Activated CD8-positive, alpha-beta memory T cell treated with anti-CD3 and anti-CD28 coated beads, Interleukin-2, amount 50 U/mL, for 24 hours (primary cell): ENCODE results near the gene MYO6.
"Not testable (repeated sequence)": the region's sequence is repeated elsewhere in the genome, so short reads cannot be mapped to it uniquely, and the experiment has no call there.

ENCODE experiments used
- DNase-seq: peaks from one replicate; pipeline ENCODE4 v3.0.0-alpha.2; 2020; ENCODE audit errors: extremely low read depth

Gene MYO6

DNA sequence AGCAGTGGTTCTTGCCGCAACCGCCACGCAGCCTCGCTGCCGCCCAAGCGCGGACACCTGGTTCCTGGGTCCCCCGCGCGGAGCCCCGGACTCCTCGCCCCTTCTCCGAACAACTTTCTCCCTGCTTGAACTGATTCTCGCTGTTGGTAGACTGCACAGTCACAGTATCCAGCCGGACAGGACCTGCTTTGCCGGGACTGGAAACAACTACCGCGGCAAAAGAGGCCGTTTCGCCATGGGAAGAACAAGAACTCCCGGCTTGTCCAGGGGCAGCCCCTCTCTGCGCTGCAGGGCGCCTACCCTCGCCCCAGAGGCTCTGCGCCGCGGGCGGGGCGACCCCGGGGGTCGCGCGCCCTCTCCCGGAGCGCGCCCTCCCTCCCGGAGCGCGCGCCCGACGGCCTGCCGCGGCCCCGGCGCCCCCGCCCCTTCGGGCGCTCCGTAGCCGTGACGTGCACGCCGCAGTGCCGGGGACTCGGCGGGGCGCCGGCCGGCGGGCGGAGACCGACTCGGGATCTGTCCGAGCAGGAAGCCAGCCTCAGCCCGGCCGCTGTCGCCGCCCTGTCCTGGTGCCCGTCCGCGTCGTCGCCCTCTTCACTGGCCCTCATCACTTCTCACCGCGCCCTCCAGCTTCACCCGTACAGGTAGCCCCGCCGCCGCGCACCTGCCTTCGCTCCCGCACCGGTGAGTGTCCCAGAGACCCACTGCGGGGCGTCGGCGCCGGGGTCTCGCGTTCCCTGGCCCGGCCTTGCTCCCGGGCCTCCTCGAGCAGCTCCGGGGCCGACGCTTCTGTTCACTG lies at the start of gene MYO6:
Gene MYO6 (plus strand): TSS at position 497 of the 796 bp plus-strand sequence. CDS start 68,309 bp downstream, outside the sequence.
- DNase-seq: no peak

GRCh38 chr6:75708334-75708733 lies 40.7 kb upstream of the MYO6 start:
- DNase-seq: not testable (repeated sequence)

DNA sequence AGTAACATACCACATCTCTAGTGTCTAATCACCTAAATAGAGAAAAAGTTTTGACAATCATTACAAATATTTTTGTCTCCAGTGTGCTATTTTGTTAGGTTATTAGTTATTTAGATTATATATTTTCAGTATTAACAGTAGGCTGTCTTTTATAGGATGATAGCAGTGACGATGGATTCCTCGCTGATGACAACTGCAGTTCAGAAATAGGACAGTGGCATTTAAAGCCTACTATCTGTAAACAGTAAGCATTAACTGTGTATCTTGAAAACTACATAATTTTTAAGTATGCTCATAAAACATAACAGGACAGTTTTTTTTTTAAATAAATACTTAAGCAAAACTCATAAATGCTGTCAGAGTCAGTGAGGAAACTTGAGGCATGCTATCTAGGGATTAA lies 37.9 kb upstream of the MYO6 start:
- DNase-seq: no peak

GRCh38 chr6:75719133-75719532 lies 29.9 kb upstream of the MYO6 start:
- DNase-seq: no peak

DNA sequence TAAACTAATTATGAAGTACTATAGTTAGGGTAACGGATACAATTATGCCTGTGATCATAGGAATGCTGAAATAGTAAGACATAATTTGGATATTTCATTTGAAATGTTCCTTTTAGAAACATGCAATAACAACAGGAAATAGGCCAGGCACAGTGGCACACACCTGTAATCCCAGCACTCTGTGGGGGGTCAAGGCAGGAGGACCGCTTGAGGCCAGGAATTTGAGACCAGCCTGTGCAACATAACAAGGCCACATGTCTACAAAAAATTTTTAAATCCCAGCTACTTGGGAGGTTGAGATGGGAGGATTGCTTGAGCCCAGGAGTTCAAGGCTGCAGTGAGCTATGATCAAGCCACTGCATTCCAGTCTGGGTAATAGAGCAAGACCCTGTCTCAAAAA lies 25.7 kb upstream of the MYO6 start:
- no peak for DNase-seq

DNA sequence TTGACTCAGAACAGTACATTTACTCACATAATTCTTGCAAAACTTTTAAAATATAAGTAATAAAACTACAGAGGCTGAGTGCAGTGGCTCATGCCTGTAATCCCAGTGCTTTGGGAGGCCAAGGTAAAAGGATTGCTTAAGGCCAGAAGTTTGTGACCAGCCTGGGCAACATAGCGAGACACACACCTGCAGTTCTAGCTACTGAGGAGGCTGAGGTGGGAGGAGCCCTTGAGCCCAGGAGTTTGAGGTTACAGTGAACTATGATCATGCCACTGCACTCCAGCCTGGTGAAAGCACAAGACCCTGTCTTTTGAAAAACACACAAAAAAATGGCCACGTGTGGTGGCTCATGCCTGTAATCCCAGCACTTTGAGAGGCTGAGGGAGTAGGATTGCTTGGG lies 21.8 kb upstream of the MYO6 start:
- no peak for DNase-seq

DNA sequence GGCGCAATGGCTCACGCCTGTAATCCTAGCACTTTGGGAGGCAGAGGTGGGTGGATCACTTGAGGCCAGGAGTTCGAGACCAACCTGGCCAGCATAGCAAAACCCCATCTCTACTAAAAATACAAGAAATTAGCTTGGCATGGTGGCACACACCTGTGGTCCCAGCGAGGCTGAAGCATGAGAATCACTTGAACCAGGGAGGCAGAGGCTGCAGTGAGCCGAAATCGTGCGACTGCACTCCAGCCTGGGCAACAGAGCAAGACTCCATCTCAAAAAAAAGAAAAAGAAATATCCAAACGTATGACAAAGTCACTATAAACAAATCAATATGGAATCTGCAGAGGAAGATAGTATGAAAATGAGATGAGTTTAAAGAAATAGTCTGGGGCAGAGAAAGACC lies 18.0 kb upstream of the MYO6 start:
- not testable (repeated sequence) for DNase-seq

- no peak for DNase-seq
Measured at GRCh38 chr6:75735491-75736186, 13.4 kb upstream of the MYO6 start.

- no peak for DNase-seq
Measured at GRCh38 chr6:75743971-75744370, 5.1 kb upstream of the MYO6 start.

- DNase-seq: no peak
Measured at GRCh38 chr6:75745404-75745803, 3.6 kb upstream of the MYO6 start.

- DNase-seq: no peak
Measured at GRCh38 chr6:75746221-75746620, 2.8 kb upstream of the MYO6 start.

DNA sequence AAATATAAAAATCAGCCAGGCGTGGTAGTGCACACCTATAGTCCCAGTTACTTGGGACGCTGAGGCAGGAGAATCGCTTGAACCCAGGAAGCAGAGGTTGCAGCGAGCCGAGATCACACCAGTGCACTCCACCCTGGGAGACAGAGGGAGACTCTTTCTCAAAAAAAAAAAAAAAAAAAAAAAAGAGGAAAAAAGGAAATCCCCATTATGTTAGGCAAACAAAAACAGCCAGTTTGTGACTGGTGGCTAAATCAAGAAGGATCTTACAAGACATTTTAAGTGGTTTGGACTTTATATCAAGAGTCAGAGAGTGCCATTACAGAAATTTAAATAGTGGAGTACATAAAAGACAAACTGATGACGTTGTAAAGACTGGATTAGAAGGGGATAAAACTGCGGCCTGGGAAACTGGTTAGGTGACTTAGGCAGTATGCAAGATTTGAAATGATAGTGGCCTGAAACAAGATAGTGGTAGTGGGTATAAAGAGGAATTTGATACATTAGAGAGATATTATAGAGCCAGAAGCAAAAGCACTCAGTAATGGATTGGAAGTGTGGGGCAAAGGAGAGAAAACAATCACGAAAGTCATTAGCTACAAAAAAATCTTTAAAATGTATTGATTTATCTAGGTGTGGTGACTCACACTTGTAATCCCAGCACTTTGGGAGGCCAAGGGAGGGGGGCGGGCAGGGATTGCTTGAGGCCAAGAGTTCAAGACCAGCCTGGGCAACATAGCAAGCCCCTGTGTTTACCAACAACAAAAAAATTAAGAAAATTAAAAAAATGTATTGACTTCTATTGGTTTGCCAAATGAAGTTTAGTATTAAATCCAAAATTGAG lies 1.7 kb upstream of the MYO6 start:
- DNase-seq: no peak

- no peak for DNase-seq
Measured at GRCh38 chr6:75748003-75748742, 866 bp upstream of the MYO6 start.

DNA sequence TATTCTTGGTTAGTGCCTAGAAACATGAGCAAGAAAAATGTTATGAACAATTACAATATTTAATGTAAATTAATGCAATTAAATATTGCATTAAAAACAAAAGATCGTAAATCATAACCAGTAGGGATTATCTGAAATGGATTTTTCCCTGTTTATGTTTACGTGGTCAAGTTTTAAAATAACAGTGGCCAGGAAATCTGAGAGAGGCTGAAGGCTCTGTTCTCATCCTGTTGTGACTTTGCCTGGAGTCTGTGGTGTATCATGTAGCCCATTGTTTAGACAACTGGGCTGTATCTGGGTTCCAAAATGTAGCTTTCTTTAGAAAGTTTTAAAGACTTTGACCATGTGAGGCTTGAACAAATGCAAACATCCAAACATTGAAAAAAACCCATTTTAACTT lies 2.4 kb downstream of the MYO6 start:
- no peak for DNase-seq

DNA sequence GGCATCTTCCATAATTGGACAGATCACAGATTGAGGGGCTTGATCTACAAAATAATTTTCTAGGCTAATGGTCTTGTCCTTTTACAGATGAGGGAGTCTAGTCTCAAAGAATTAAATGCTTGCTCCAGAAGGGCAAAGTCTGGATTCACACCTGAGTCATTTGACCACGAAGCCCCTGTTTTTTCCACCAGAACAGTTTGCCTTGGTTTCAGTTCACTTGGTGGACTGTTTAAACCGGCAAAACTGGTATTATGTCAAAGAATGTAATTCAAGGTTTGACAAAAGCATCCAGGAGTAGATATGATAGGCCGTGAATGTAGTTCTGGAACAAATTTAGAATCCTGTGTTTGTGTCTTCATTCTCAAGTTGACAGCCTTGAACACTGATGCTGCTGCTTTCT lies 3.3 kb downstream of the MYO6 start:
- DNase-seq: no peak

DNA sequence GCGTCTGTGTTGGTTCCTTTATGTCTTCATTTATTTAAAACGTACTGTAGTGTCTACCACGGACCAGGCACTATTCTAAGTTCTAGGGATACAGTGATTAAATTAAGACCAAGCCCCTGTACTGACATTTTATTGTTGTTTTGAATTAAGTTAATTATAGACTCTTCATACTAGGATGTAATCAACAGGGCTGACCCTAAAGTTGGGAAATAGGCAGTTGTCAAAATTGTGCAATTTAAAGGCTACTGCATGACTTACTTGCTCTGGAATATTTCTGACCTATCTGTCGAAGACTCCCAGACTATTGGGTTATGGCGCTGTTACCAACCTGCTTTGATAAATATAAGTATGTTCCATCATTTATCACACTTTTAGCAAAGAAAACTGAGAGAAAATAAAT lies 6.7 kb downstream of the MYO6 start:
- DNase-seq: no peak

- DNase-seq: no peak
Measured at GRCh38 chr6:75757295-75757694, 8.3 kb downstream of the MYO6 start.

DNA sequence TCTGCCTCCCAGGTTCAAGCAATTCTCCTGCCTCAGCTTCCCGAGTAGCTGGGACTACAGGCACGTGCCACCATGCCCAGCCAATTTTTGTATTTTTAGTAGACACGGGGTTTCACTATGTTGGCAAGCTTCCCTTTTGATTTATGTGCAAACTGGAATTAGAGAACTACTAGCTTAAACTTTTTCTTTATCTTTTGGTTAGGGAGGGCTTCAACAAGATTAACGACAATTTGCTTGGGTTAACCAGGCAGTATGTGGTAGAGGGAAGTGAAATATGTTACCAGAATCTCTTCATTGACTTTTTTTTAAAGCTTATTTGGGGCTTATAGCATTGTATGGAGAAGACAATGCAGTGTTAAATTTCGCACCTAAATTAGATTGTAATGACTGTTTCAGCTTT lies 9.0 kb downstream of the MYO6 start:
- no peak for DNase-seq

- no peak for DNase-seq
Measured at GRCh38 chr6:75759207-75759606, 10.2 kb downstream of the MYO6 start.

DNA sequence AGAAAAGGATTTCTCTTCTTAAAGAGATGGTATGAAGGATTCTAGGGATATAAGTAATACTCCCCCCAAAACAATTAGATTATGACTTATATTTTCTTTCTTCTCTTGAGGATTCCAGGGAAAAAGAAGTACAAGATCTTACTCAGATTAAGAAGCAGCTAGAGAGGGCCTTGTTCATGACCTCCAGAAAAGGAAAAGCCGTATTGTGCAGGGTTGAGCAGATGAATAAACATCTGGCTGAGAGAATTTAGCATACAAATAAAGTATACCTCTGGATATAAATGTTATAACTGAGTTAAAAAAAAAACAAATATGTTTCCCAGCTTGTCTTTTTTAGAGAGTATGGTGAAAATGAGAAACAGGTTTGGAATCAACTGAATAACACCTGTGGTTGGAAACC lies 11.3 kb downstream of the MYO6 start:
- no peak for DNase-seq

GRCh38 chr6:75761489-75761888 lies 12.4 kb downstream of the MYO6 start:
- no peak for DNase-seq

DNA sequence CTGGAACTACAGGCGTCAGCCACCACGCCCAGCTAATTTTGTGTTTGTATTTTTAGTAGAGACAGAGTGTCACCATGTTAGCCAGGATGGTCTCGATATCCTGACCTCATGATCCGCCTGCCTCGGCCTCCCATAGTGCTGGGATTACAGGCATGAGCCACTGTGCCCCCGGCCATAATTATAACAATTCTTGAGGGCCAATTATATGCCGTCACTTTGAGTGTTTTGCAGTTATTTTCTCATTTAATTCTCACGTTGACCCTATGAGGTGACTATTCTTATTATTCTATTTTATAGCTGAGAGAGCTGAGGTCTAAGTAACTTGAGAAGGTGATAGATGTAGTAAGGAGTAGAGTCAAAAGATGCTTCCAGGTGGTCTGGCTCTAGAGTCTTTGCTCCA lies 13.0 kb downstream of the MYO6 start:
- DNase-seq: no peak
